Upper lobe of left lung (tissue), 4 donors: ENCODE results near the gene CFAP58.

ENCODE experiments used
- POLR2A ChIP-seq, 4 donors: fragments of 450-650 bp; IDR thresholded peaks; one replicate each; pipeline ENCODE4 v1.5.1; 2016 to 2017; ENCODE audit warnings: antibody characterized with exemption in 4 of 4, mild to moderate bottlenecking in 2 of 4
- TF ChIP-seq, protein P1 (sequence below), 6 experiments: fragments of 450-650 bp in 4 of 6; fragments of 200-600 bp in 2 of 6; sonication (generic) in 2 of 6; IDR thresholded peaks; one replicate each; pipeline ENCODE4 v1.5.1; 2016 to 2019; ENCODE audit warnings: antibody characterized with exemption in 6 of 6

DNA sequence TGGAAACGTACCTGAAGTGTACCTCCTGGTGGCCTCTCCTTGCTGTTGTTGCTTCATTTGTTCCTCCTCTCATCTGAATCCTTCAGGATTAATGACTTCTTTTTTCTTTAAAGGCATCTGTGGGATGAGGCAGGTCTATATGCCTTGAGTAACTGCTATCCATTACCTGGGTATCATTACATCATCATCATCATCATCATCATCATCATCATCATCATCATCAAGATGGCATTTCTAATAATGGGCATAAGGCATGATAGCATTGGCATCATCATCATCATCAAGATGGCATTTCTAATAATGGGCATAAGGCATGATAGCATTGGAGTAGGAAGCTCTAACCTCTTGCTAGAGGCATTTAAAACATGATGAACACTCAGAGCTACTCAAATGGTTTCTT is 59.9 kb downstream of the CFAP58 start:
- TF ChIP-seq, protein P1, sequence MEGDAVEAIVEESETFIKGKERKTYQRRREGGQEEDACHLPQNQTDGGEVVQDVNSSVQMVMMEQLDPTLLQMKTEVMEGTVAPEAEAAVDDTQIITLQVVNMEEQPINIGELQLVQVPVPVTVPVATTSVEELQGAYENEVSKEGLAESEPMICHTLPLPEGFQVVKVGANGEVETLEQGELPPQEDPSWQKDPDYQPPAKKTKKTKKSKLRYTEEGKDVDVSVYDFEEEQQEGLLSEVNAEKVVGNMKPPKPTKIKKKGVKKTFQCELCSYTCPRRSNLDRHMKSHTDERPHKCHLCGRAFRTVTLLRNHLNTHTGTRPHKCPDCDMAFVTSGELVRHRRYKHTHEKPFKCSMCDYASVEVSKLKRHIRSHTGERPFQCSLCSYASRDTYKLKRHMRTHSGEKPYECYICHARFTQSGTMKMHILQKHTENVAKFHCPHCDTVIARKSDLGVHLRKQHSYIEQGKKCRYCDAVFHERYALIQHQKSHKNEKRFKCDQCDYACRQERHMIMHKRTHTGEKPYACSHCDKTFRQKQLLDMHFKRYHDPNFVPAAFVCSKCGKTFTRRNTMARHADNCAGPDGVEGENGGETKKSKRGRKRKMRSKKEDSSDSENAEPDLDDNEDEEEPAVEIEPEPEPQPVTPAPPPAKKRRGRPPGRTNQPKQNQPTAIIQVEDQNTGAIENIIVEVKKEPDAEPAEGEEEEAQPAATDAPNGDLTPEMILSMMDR (IDR thresholded peaks at IDR 0.05) = no peak
- no peak for TF ChIP-seq POLR2A (IDR thresholded peaks at IDR 0.05)
